Endodermal cell (in vitro differentiated cells): ENCODE data around the gene UTP18. TPM values are rescaled to one million over a fixed set of nuclear protein-coding genes. Genes with fewer than 3 reads are reported as not detected.
"Not testable (repeated sequence)": the region's sequence is repeated elsewhere in the genome, so short reads cannot be mapped to it uniquely, and the experiment has no call there.

ENCODE experiments used
- DNase-seq: peaks from one replicate; pipeline ENCODE4 v3.0.0-alpha.2; 2017
- H3K27ac ChIP-seq: 2 replicates; pipeline ENCODE4 v1.5.1; 2013; ENCODE audit warnings: mild to moderate bottlenecking, low read depth, low read length, moderate library complexity
- H3K27me3 ChIP-seq: 2 replicates; pipeline ENCODE4 v1.6.1; 2013; ENCODE audit warnings: mild to moderate bottlenecking, low read length, moderate library complexity; ENCODE audit not compliant: insufficient read depth, control insufficient read depth, poor library complexity, severe bottlenecking
- H3K36me3 ChIP-seq: 2 replicates; pipeline ENCODE4 v1.7.0; 2013; ENCODE audit warnings: mild to moderate bottlenecking, low read length, moderate library complexity; ENCODE audit not compliant: control insufficient read depth, insufficient read depth
- H3K4me1 ChIP-seq: one replicate; pipeline ENCODE4 v1.7.0; 2013; ENCODE audit warnings: low read length; ENCODE audit not compliant: control insufficient read depth, insufficient read depth
- H3K4me3 ChIP-seq: 2 replicates; pipeline ENCODE4 v1.5.1; 2013; ENCODE audit warnings: mild to moderate bottlenecking, low read length, moderate library complexity
- H3K9ac ChIP-seq: 2 replicates; pipeline ENCODE4 v1.6.1; 2013; ENCODE audit warnings: mild to moderate bottlenecking, low read length, moderate library complexity; ENCODE audit not compliant: poor library complexity, severe bottlenecking; ENCODE audit errors: extremely low read depth
- H3K9me3 ChIP-seq: 2 replicates; pipeline ENCODE4 v1.6.1; 2013; ENCODE audit warnings: mild to moderate bottlenecking, low read length, moderate library complexity; ENCODE audit not compliant: control insufficient read depth
- H3K27ac Mint-ChIP-seq: 2 replicates; pipeline ENCODE4 v1.8.0; 2020; ENCODE audit warnings: mixed read lengths
- H3K27me3 Mint-ChIP-seq: 2 replicates; pipeline ENCODE4 v1.8.0; 2021; ENCODE audit warnings: mild to moderate bottlenecking, mixed read lengths; ENCODE audit not compliant: insufficient read depth
- H3K36me3 Mint-ChIP-seq: 2 replicates; pipeline ENCODE4 v1.8.0; 2020; ENCODE audit warnings: low read depth, mixed read lengths
- H3K4me1 Mint-ChIP-seq: 2 replicates; pipeline ENCODE4 v1.8.0; 2020; ENCODE audit warnings: mixed read lengths
- H3K4me3 Mint-ChIP-seq: 2 replicates; pipeline ENCODE4 v1.8.0; 2020; ENCODE audit warnings: mild to moderate bottlenecking, moderate library complexity, mixed read lengths
- H3K9me3 Mint-ChIP-seq: 2 replicates; pipeline ENCODE4 v1.8.0; 2020; ENCODE audit warnings: mild to moderate bottlenecking, mixed read lengths
- WGBS, 2 experiments: methylation state at CpG; one replicate each; pipeline versions ENCODE4 v1.1.5 to v1.1.7; 2013; ENCODE audit warnings: missing lambda C conversion rate in 2 of 2, mixed read lengths in 1 of 2; ENCODE audit not compliant: insufficient coverage in 1 of 2, insufficient read length in 1 of 2; 5-methylcytosine and 5-hydroxymethylcytosine counted together
- total RNA-seq, 2 donors: library from RNA; stranded (reverse); fragmentation: NEBNext Ultra II Directional in 1 of 2; extraction: Animal tissue kit (Norgen Biotek cat#: 25700) in 1 of 2; gene quantifications; 2 replicates in 1 of 2; 3 replicates in 1 of 2; pipeline ENCODE4 v1.2.1, GENCODE V29; 2021
- TF ChIP-seq, protein P1 (sequence below): fragments of 200-600 bp; sonication (generic); conservative IDR thresholded peaks from 2 replicates; pipeline ENCODE4 v1.5.0; 2021; ENCODE audit warnings: antibody characterized with exemption, mild to moderate bottlenecking

UTP18 gene
- total RNA-seq, 2 donors from 2014 or later, result 52.3 to 68.7 TPM

DNA sequence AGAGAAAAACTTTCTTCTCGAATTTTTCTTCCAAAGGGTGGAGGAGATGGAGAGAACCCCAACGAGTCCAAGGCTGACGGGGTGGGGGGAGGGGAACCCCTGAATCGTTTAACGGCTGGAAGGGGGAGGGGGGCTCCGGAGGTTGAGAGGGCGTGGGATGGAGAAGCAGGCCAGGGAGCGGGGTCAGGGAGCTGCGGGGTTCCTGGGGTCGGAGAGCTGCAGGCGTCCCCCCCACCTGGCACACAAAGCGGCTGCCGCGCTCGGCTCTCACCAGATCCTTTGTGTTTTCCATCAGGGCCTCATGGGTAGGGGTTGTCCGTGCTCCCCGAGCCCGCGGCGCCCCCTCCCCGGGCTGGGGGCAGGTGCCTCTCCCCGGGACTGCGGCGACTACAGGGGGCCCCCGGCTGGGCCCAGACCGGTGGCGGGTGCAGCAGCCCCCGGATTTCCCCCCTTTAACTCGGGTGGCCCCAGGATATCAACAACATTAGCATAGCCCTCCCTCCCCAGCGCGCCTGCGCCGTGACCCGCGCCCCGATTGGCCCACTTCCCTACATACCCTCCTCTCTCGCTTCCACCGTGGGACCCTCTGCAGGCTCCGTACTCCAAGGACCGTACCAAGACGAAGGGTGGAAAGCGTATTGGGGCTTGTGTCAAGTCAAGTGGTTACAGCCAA, 646 bp upstream of the UTP18 start, which contains the start of gene MBTD1:
MBTD1 (minus strand) TSS at position 486 of the 673 bp plus-strand sequence. CDS start 34,888 bp downstream, outside the sequence.
- Histone ChIP-seq H3K9me3 (no peaks in the 10 kb centered on the region), H3K4me3 (peak within 1 kb of the TSS; percentile 92), H3K27ac (peak within 1 kb of the TSS; percentile 99), H3K4me1 (no peaks in the 10 kb centered on the region), H3K36me3 (peaks cover 52% of the 10 kb centered on the region), H3K9ac (peak within 1 kb of the TSS; percentile 97), H3K27me3 (no peaks in the 10 kb centered on the region)
- Mint-ChIP-seq H3K4me3 (peak within 1 kb of the TSS; percentile 90), H3K27ac (peak within 1 kb of the TSS; percentile 100), H3K9me3 (no peaks in the 10 kb centered on the region), H3K4me1 (peaks cover 23% of the 10 kb centered on the region), H3K27me3 (no peaks in the 10 kb centered on the region), H3K36me3 (peaks cover 39% of the 10 kb centered on the region)
- 0% methylated on average over 15 to 42 of the region's 42 CpGs for WGBS, 2 experiments
- TF ChIP-seq, protein P1, sequence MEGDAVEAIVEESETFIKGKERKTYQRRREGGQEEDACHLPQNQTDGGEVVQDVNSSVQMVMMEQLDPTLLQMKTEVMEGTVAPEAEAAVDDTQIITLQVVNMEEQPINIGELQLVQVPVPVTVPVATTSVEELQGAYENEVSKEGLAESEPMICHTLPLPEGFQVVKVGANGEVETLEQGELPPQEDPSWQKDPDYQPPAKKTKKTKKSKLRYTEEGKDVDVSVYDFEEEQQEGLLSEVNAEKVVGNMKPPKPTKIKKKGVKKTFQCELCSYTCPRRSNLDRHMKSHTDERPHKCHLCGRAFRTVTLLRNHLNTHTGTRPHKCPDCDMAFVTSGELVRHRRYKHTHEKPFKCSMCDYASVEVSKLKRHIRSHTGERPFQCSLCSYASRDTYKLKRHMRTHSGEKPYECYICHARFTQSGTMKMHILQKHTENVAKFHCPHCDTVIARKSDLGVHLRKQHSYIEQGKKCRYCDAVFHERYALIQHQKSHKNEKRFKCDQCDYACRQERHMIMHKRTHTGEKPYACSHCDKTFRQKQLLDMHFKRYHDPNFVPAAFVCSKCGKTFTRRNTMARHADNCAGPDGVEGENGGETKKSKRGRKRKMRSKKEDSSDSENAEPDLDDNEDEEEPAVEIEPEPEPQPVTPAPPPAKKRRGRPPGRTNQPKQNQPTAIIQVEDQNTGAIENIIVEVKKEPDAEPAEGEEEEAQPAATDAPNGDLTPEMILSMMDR, result no peak
- peak; percentile 99 for DNase-seq

DNA sequence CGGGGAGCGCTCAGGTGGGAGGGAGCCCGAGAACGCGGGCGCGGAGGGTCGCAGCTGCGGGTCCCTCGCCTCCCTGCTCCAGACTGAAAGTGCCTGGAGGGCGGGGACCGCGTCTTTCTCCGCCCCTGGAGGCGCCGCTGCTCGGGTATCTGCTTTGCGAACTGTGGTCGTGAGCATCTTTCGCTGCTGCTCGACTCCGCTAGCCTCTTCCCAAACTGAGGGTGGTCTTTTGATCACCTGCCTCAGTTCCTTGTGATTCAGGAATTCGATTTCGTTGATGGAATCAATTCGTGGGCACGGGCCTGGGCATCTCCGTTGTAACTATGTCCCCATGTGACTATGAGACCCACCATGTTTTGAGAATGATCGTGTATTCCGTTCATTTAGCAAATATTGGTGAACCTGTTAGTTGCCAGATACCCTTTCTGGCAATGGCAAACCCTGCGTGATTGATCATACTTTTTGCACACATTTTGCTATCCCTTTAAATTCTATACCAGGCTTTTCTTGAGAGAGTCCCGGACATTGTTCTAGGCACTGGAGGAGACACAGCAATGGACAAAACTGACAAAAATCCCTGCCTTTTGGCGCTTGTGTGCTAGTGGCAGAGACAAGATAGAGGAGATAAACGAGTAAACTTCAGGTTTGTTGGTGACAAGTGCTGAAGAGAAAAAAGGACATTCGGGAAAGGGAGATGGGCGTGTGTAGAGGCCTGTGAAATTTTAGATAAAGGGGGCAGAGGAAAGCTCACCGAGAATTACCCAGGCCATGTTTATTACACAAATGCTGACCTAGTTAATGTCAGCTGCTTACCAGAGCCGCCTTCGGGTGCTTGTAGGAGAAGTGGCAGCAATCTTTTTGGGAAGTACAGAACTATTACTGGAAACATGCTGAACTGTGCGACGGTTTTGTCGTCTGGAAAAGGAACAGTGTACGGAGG, 948 bp downstream of the UTP18 start:
- TF ChIP-seq, protein P1, result no peak
- Histone ChIP-seq H3K27ac (peak overlapping the region; percentile 99), H3K27me3 (no peaks in the 10 kb centered on the region), H3K9ac (peak overlapping the region; percentile 97), H3K4me3 (peak overlapping the region; percentile 92), H3K4me1 (no peaks in the 10 kb centered on the region), H3K9me3 (no peaks in the 10 kb centered on the region), H3K36me3 (peaks cover 52% of the 10 kb centered on the region)
- peak overlapping the region; percentile 86 for H3K27ac Mint-ChIP-seq
- H3K9me3 Mint-ChIP-seq, result no peaks in the 10 kb centered on the region
- H3K4me3 Mint-ChIP-seq, result peak overlapping the region; percentile 90
- peaks cover 42% of the 10 kb centered on the region for H3K36me3 Mint-ChIP-seq
- peak; percentile 95 for DNase-seq
- no peaks in the 10 kb centered on the region for H3K27me3 Mint-ChIP-seq
- peaks cover 23% of the 10 kb centered on the region for H3K4me1 Mint-ChIP-seq
- WGBS, 2 experiments, result 16 to 21% methylated on average over 33 to 42 of the region's 42 CpGs

DNA sequence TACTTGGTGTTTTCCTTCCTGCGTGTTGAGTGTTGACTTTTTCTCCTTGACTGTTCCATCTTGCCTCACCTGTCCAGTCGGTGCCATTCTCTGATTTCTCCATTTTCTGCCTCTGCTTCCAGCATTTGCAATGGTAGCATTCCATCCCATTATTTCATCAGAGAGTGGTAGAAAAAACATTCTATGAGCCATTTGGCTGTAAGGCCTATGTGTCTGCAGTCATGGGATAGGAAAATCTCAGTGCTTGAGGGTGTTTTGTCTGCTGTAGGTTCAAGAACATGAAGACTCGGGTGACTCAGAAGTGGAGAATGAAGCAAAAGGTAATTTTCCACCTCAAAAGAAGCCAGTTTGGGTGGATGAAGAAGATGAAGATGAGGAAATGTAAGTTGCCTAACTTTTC, 2.7 kb downstream of the UTP18 start:
- no peaks in the 10 kb centered on the region for H3K9me3 Mint-ChIP-seq
- no peak overlapping the region for H3K4me3 ChIP-seq
- H3K27ac Mint-ChIP-seq, result no peak overlapping the region
- TF ChIP-seq, protein P1, result no peak
- no peaks in the 10 kb centered on the region for H3K27me3 Mint-ChIP-seq
- no peak overlapping the region for H3K27ac ChIP-seq
- 94 to 100% methylated on average over 2 to 3 of the region's 3 CpGs for WGBS, 2 experiments
- no peaks in the 10 kb centered on the region for H3K27me3 ChIP-seq
- no peak overlapping the region for H3K4me3 Mint-ChIP-seq
- H3K36me3 Mint-ChIP-seq, result peaks cover 48% of the 10 kb centered on the region
- H3K9me3 ChIP-seq, result no peaks in the 10 kb centered on the region
- H3K4me1 ChIP-seq, result no peaks in the 10 kb centered on the region
- H3K36me3 ChIP-seq, result peaks cover 50% of the 10 kb centered on the region
- H3K9ac ChIP-seq, result no peak overlapping the region
- H3K4me1 Mint-ChIP-seq, result peaks cover 20% of the 10 kb centered on the region
- no peak for DNase-seq

DNA sequence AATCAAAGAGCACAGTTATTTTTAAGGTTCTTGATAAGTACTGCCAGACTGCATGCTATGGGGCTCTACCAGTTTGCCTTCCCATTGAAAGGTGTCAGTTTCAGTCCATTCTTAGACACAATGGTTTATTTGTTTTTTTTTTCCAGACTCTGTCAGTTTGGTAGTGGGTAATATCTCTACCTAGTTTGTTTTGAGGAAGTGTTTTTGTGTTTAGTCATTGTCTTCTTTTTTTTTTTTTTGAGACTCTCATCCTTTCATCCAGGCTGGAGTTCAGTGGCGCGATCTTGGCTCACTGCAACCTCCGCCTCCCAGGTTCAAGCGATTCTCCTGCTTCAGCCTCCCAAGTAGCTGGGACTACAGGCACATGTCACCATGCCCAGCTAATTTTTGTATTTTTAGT, 4.1 kb downstream of the UTP18 start:
- H3K27me3 Mint-ChIP-seq, H3K9ac ChIP-seq, H3K4me3 Mint-ChIP-seq, H3K4me1 ChIP-seq, H3K4me1 Mint-ChIP-seq, H3K9me3 Mint-ChIP-seq, H3K4me3 ChIP-seq, H3K27ac Mint-ChIP-seq, DNase-seq, H3K9me3 ChIP-seq, H3K27me3 ChIP-seq, H3K27ac ChIP-seq: not testable (repeated sequence)
- peaks cover 61% of the 10 kb centered on the region for H3K36me3 ChIP-seq
- 75% methylated on average over 4 of the region's 4 CpGs; no CpG with 5 or more reads in 1 of the 2 experiments for WGBS, 2 experiments
- peaks cover 56% of the 10 kb centered on the region for H3K36me3 Mint-ChIP-seq
